ENCODE data around the gene PRKCSH.
"Not testable (repeated sequence)": the region's sequence is repeated elsewhere in the genome, so short reads cannot be mapped to it uniquely, and the experiment has no call there.

- TF ChIP-seq ZNF76 (tag by site-specific recombination; IDR thresholded peaks at IDR 0.05; ENCODE audit: borderline replicate concordance, low read depth); CTCF (tag by site-specific recombination; IDR thresholded peaks at IDR 0.05); ELK4 (IDR thresholded peaks at IDR 0.05; ENCODE audit: borderline replicate concordance, low read depth, low read length); ZNF777 (tag by site-specific recombination; IDR thresholded peaks at IDR 0.05; ENCODE audit: borderline replicate concordance); GLI4 (tag by site-specific recombination; IDR thresholded peaks at IDR 0.05); ZNF768 (tag by site-specific recombination; IDR thresholded peaks at IDR 0.05); ZNF560 (tag by site-specific recombination; IDR thresholded peaks at IDR 0.05; ENCODE audit: borderline replicate concordance); ZNF18 (tag by site-specific recombination; IDR thresholded peaks at IDR 0.05); ZBTB21 (tag by site-specific recombination; IDR thresholded peaks at IDR 0.05); ZNF585B (tag by site-specific recombination; IDR thresholded peaks at IDR 0.05); ZNF24 (tag by site-specific recombination; IDR thresholded peaks at IDR 0.05); ZNF302 (tag by site-specific recombination; IDR thresholded peaks at IDR 0.05; ENCODE audit: low read depth); SETDB1 (IDR thresholded peaks at IDR 0.05; ENCODE audit: insufficient read length, low read length): not testable (repeated sequence)
These were observed 32.9 kb downstream of the PRKCSH start for GRCh38 chr19:11468266-11468845.
